H1 (cell line): ENCODE measurements around the gene KIF21A. TPM values are rescaled to one million over a fixed set of nuclear protein-coding genes. Genes with fewer than 3 reads are reported as not detected.

ENCODE experiments used
- CTCF ChIA-PET: fragments of 300-600 bp; sonication (Branson Sonifier 250); formaldehyde crosslinking; loops from one replicate; lab custom pipeline; 2021; ENCODE audit not compliant: partially characterized antibody; lab: Charles Lee
- POLR2A ChIA-PET: fragments of 300-600 bp; sonication (Branson Sonifier 250); formaldehyde crosslinking; loops from one replicate; lab custom pipeline; 2021; ENCODE audit warnings: inconsistent platforms; ENCODE audit not compliant: partially characterized antibody; lab: Charles Lee
- DNase-seq, 2 experiments: peaks; one replicate each; pipeline versions ENCODE4 v3.0.0 to v3.0.0-alpha.2; 2010 to 2022; ENCODE audit warnings: low spot score in 2 of 2, low read depth in 1 of 2, mixed read lengths in 1 of 2
- FAIRE-seq: peaks from 2 replicates; lab custom pipeline; 2011; peaks lifted over from hg19 to GRCh38; lab: Jason Lieb, UNC
- H2AFZ ChIP-seq: 2 replicates; pipeline ENCODE4 v1.8.1; 2012; ENCODE audit warnings: low read length, inconsistent platforms
- H2AK5ac ChIP-seq: 2 replicates; pipeline ENCODE4 v1.6.1; 2013; ENCODE audit warnings: low read depth, low read length
- H2BK120ac ChIP-seq: replicated peaks from 2 replicates; pipeline ENCODE3; 2013; ENCODE audit warnings: low read depth, low read length, inconsistent platforms
- H2BK12ac ChIP-seq: 2 replicates; pipeline ENCODE4 v1.6.1; 2013; ENCODE audit warnings: low read depth, low read length
- H2BK15ac ChIP-seq: 2 replicates; pipeline ENCODE4 v1.6.1; 2013; ENCODE audit warnings: low read length
- H2BK20ac ChIP-seq: 2 replicates; pipeline ENCODE4 v1.6.1; 2013; ENCODE audit warnings: low read length
- H2BK5ac ChIP-seq: 2 replicates; pipeline ENCODE4 v1.6.1; 2013; ENCODE audit warnings: low read depth, low read length
- H3K14ac ChIP-seq: 2 replicates; pipeline ENCODE4 v1.6.1; 2013; ENCODE audit warnings: inconsistent platforms; ENCODE audit not compliant: insufficient read length
- H3K18ac ChIP-seq: 2 replicates; pipeline ENCODE4 v1.6.1; 2013; ENCODE audit warnings: low read length; ENCODE audit errors: extremely low read depth
- H3K23ac ChIP-seq: 2 replicates; pipeline ENCODE4 v1.6.1; 2013; ENCODE audit warnings: inconsistent platforms; ENCODE audit not compliant: insufficient read length
- H3K23me2 ChIP-seq: 2 replicates; pipeline ENCODE4 v1.6.1; 2013; ENCODE audit warnings: low read depth, low read length
- H3K27ac ChIP-seq: 2 replicates; pipeline ENCODE4 v1.6.1; 2011; ENCODE audit warnings: low read depth, low read length, inconsistent platforms
- H3K27me3 ChIP-seq, 4 experiments: replicated peaks in 1 of 4; 1 replicate in 1 of 4; 2 replicates in 3 of 4; pipeline versions ENCODE4 v1.6.1 to v1.8.1; 2011 to 2013; ENCODE audit warnings: low read length in 3 of 4, mild to moderate bottlenecking in 3 of 4, inconsistent platforms in 2 of 4, mixed read lengths in 2 of 4, moderate library complexity in 1 of 4; ENCODE audit not compliant: control insufficient read depth in 3 of 4, insufficient read depth in 3 of 4; ENCODE audit errors: extremely low read depth in 1 of 4
- H3K36me3 ChIP-seq, 4 experiments: 2 replicates each; pipeline versions ENCODE4 v1.6.1 to v1.8.1; 2011 to 2013; ENCODE audit warnings: mild to moderate bottlenecking in 4 of 4, low read length in 3 of 4, moderate library complexity in 2 of 4, control low read depth in 1 of 4, inconsistent platforms in 1 of 4; ENCODE audit not compliant: insufficient read depth in 4 of 4, control insufficient read depth in 2 of 4
- H3K4ac ChIP-seq: replicated peaks from 2 replicates; pipeline ENCODE3; 2013; ENCODE audit warnings: low read length, low read depth, mixed read lengths, inconsistent platforms; ENCODE audit not compliant: insufficient read length
- H3K4me1 ChIP-seq, 4 experiments: replicated peaks in 1 of 4; 1 replicate in 1 of 4; 2 replicates in 3 of 4; pipeline versions ENCODE4 v1.6.1 to v1.8.1; 2011 to 2013; ENCODE audit warnings: low read length in 3 of 4, inconsistent platforms in 2 of 4, mixed read lengths in 1 of 4; ENCODE audit not compliant: insufficient read depth in 4 of 4, control insufficient read depth in 3 of 4
- H3K4me2 ChIP-seq, 2 experiments: 2 replicates each; pipeline versions ENCODE4 v1.6.1 to v1.8.1; 2011 to 2013; ENCODE audit warnings: low read depth in 2 of 2, low read length in 2 of 2, control low read depth in 1 of 2, inconsistent platforms in 1 of 2, mild to moderate bottlenecking in 1 of 2; ENCODE audit not compliant: insufficient read depth in 1 of 2
- H3K4me3 ChIP-seq, 4 experiments: fragments of 200-600, 300-600 bp in 1 of 4; sonication (generic), shearing (Covaris generic), sonication (Bioruptor Twin) in 1 of 4; 2 replicates each; pipeline versions ENCODE4 v1.5.1 to v1.8.1; 2011 to 2016; ENCODE audit warnings: low read length in 4 of 4, low read depth in 3 of 4, control low read depth in 2 of 4, inconsistent platforms in 2 of 4, mild to moderate bottlenecking in 2 of 4, mixed read lengths in 1 of 4, moderate library complexity in 1 of 4; ENCODE audit not compliant: insufficient read depth in 2 of 4; ENCODE audit errors: extremely low read depth in 1 of 4
- H3K56ac ChIP-seq: replicated peaks from 2 replicates; pipeline ENCODE3; 2013; ENCODE audit warnings: low read depth, mild to moderate bottlenecking, mixed read lengths, low read length, inconsistent platforms; ENCODE audit not compliant: insufficient read length
- H3K79me1 ChIP-seq: 2 replicates; pipeline ENCODE4 v1.6.1; 2013; ENCODE audit warnings: low read depth, low read length, control low read depth
- H3K79me2 ChIP-seq, 2 experiments: 2 replicates each; pipeline versions ENCODE4 v1.6.1 to v1.8.1; 2012 to 2013; ENCODE audit warnings: low read length in 2 of 2, mild to moderate bottlenecking in 2 of 2, inconsistent platforms in 1 of 2; ENCODE audit not compliant: insufficient read depth in 2 of 2, control insufficient read depth in 1 of 2
- H3K9ac ChIP-seq, 4 experiments: replicated peaks in 1 of 4; 1 replicate in 1 of 4; 2 replicates in 3 of 4; pipeline versions ENCODE4 v1.6.1 to v1.8.1; 2011 to 2013; ENCODE audit warnings: low read depth in 3 of 4, low read length in 3 of 4, control low read depth in 2 of 4, mild to moderate bottlenecking in 2 of 4, moderate library complexity in 2 of 4, inconsistent platforms in 1 of 4; ENCODE audit errors: extremely low read depth in 1 of 4
- H3K9me3 ChIP-seq, 2 experiments: 2 replicates each; pipeline versions ENCODE4 v1.6.1 to v1.8.1; 2012 to 2013; ENCODE audit warnings: mild to moderate bottlenecking in 2 of 2, moderate library complexity in 2 of 2, control low read depth in 1 of 2, inconsistent platforms in 1 of 2, low read depth in 1 of 2, low read length in 1 of 2, mixed read lengths in 1 of 2; ENCODE audit not compliant: insufficient read depth in 2 of 2
- H4K20me1 ChIP-seq, 2 experiments: replicated peaks in 1 of 2; 2 replicates each; pipeline versions ENCODE3 to v1.8.1; 2011 to 2013; ENCODE audit warnings: inconsistent platforms in 2 of 2, low read length in 2 of 2, mild to moderate bottlenecking in 1 of 2; ENCODE audit not compliant: insufficient read depth in 2 of 2, control insufficient read depth in 1 of 2
- H4K5ac ChIP-seq: 2 replicates; pipeline ENCODE4 v1.6.1; 2013; ENCODE audit warnings: low read length, low read depth, mixed read lengths, inconsistent platforms; ENCODE audit not compliant: insufficient read length
- H4K8ac ChIP-seq: 2 replicates; pipeline ENCODE4 v1.8.0; 2013; ENCODE audit warnings: mild to moderate bottlenecking, moderate library complexity, low read length, inconsistent platforms; ENCODE audit not compliant: insufficient read depth; ENCODE audit errors: extremely low read depth
- H4K91ac ChIP-seq: replicated peaks from 2 replicates; pipeline ENCODE3; 2013; ENCODE audit warnings: low read length, mixed read lengths, inconsistent platforms; ENCODE audit not compliant: insufficient read length
- ASH2L ChIP-seq: fragments of 200-600, 300-600 bp; sonication (generic); IDR thresholded peaks from one replicate; pipeline ENCODE4 v1.7.1; 2017; ENCODE audit warnings: low read length
- BRCA1 ChIP-seq: IDR thresholded peaks from 2 replicates; pipeline ENCODE4 v1.6.1; 2012; ENCODE audit warnings: low read depth, low read length, improper control_type of control experiment
- CBX8 ChIP-seq: fragments of 300-800, 300-1000 bp; sonication (generic); IDR thresholded peaks from 2 replicates; pipeline ENCODE4 v1.7.1; 2016; ENCODE audit warnings: low read depth, low read length, borderline replicate concordance
- CHD2 ChIP-seq: IDR thresholded peaks from 2 replicates; pipeline ENCODE4 v1.6.1; 2012; ENCODE audit warnings: low read length, improper control_type of control experiment
- E2F6 ChIP-seq: IDR thresholded peaks from 2 replicates; pipeline ENCODE4 v1.6.1; 2012; ENCODE audit warnings: inconsistent platforms
- HDAC6 ChIP-seq: IDR thresholded peaks from one replicate; pipeline ENCODE4 v1.7.1; 2012; ENCODE audit warnings: low read depth, mild to moderate bottlenecking, inconsistent platforms, low read length, moderate library complexity
- KDM1A ChIP-seq: fragments of 200-600, 300-600 bp; sonication (generic); IDR thresholded peaks from 2 replicates; pipeline ENCODE4 v1.7.1; 2016; ENCODE audit warnings: mild to moderate bottlenecking, low read length, borderline replicate concordance
- POLR2A ChIP-seq, 2 experiments: IDR thresholded peaks; 1 replicate in 1 of 2; 2 replicates in 1 of 2; pipeline ENCODE4 v1.6.1; 2011; ENCODE audit warnings: low read depth in 2 of 2, low read length in 2 of 2, mild to moderate bottlenecking in 2 of 2; ENCODE audit errors: control extremely low read depth in 1 of 2
- POU5F1 ChIP-seq: IDR thresholded peaks from 2 replicates; pipeline ENCODE4 v1.6.1; 2011; ENCODE audit warnings: low read depth, mild to moderate bottlenecking, low read length, moderate library complexity
- RAD21 ChIP-seq, 2 experiments: IDR thresholded peaks in 1 of 2; conservative IDR thresholded peaks in 1 of 2; 2 replicates each; pipeline ENCODE4 v1.6.1; 2011; ENCODE audit warnings: low read depth in 2 of 2, low read length in 2 of 2, improper control_type of control experiment in 1 of 2, inconsistent platforms in 1 of 2, mild to moderate bottlenecking in 1 of 2, moderate library complexity in 1 of 2
- RBBP5 ChIP-seq: IDR thresholded peaks from 2 replicates; pipeline ENCODE4 v1.7.1; 2012; ENCODE audit warnings: low read depth, mild to moderate bottlenecking, inconsistent platforms, low read length, moderate library complexity, borderline replicate concordance
- SIN3A ChIP-seq, 2 experiments: IDR thresholded peaks in 1 of 2; conservative IDR thresholded peaks in 1 of 2; 2 replicates each; pipeline ENCODE4 v1.6.1; 2011 to 2012; ENCODE audit warnings: low read length in 2 of 2, improper control_type of control experiment in 1 of 2, low read depth in 1 of 2, mild to moderate bottlenecking in 1 of 2
- SP2 ChIP-seq: IDR thresholded peaks from 2 replicates; pipeline ENCODE4 v1.6.1; 2012; ENCODE audit warnings: mild to moderate bottlenecking, low read length, inconsistent platforms
- TAF1 ChIP-seq: IDR thresholded peaks from 2 replicates; pipeline ENCODE4 v1.6.1; 2011; ENCODE audit warnings: mild to moderate bottlenecking, low read depth, low read length
- TCF12 ChIP-seq: IDR thresholded peaks from 2 replicates; pipeline ENCODE4 v1.6.1; 2011; ENCODE audit warnings: low read depth, mild to moderate bottlenecking, low read length
- WGBS, 2 experiments: shearing (Covaris generic) in 1 of 2; methylation state at CpG; one replicate each; pipeline versions ENCODE4 v1.1.6 to v1.1.7; 2013 to 2015; ENCODE audit warnings: low lambda C conversion rate in 2 of 2, mixed read lengths in 2 of 2, inconsistent platforms in 1 of 2, low coverage in 1 of 2, missing lambda C conversion rate in 1 of 2; ENCODE audit not compliant: insufficient replicate concordance in 2 of 2, insufficient coverage in 1 of 2, insufficient read length in 1 of 2; ENCODE audit errors: extremely low coverage in 1 of 2, missing lambda C conversion rate in 1 of 2; 5-methylcytosine and 5-hydroxymethylcytosine counted together
- polyA plus RNA-seq, 7 experiments: library from polyadenylated mRNA; depleted of rRNA in 3 of 7; stranded (reverse) in 5 of 7; unstranded in 2 of 7; fragments of >200 nt in 5 of 7; fragments of 200-250 nt in 2 of 7; gene quantifications; 1 replicate in 5 of 7; 2 replicates in 1 of 7; 4 replicates in 1 of 7; pipeline versions ENCODE4 v1.2.1 to v1.2.3, GENCODE V29; 2011 to 2013; ENCODE audit warnings: missing spikeins in 2 of 7, mixed read lengths in 2 of 7
- total RNA-seq: library from RNA; stranded (reverse); fragmentation: NEBNext Ultra II Directional; extraction: Animal tissue kit (Norgen Biotek cat#: 25700); gene quantifications from 2 replicates; pipeline ENCODE4 v1.2.1, GENCODE V29; 2021

The KIF21A gene
- total and polyA plus RNA-seq, 2 of the 8 experiments (the other 6 are each of a cell fraction or from before 2014, with no cell fraction given), result 10.0 to 26.0 TPM

DNA sequence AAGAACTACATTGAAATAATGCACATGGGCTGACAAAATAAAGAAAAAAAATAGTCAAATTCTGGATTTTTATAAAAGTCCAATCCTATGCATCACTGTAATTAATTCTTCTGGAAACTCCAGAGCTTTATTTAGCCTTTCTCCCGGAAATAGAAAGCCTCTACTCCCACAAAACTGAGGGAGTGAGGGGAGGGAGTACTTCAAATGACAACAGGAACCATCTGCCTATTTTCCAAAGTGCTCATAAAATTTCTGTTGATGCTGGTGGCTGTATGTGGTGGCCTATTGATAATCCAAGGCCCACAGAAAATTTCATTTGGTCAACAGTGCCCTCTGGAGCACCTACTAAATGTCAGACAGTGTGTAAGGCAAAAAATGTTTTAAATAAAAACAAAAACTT is 64.6 kb downstream of the KIF21A start:
- H3K4ac ChIP-seq, result no peak overlapping the region
- H2BK120ac ChIP-seq, result no peak overlapping the region
- no peaks in the 10 kb centered on the region for H3K23me2 ChIP-seq
- H2BK20ac ChIP-seq, result no peak overlapping the region
- no peaks in the 10 kb centered on the region for H4K20me1 ChIP-seq
- no peak overlapping the region for H3K18ac ChIP-seq
- H2BK15ac ChIP-seq, result no peak overlapping the region
- DNase-seq, result no peak
- no peak overlapping the region for H2AK5ac ChIP-seq
- no peak overlapping the region for H2BK12ac ChIP-seq
- no peaks in the 10 kb centered on the region for H3K36me3 ChIP-seq
- no peak for FAIRE-seq
- H4K8ac ChIP-seq, result no peak overlapping the region
- 88% methylated on average over 1 of the region's 1 CpG; no CpG with 5 or more reads in 1 of the 2 experiments for WGBS, 2 experiments
- no peak overlapping the region for H3K56ac ChIP-seq
- no peaks in the 10 kb centered on the region for H3K27me3 ChIP-seq
- no peak overlapping the region for H3K4me2 ChIP-seq
- POLR2A ChIA-PET, result no interaction called here
- H3K14ac ChIP-seq, result no peak overlapping the region
- H3K79me1 ChIP-seq, result no peaks in the 10 kb centered on the region
- no peak overlapping the region for H3K9ac ChIP-seq
- H4K91ac ChIP-seq, result no peak overlapping the region
- no peak overlapping the region for H4K5ac ChIP-seq
- H3K4me3 ChIP-seq, result no peak overlapping the region
- no peak overlapping the region for H2BK5ac ChIP-seq
- no peaks in the 10 kb centered on the region; a peak in 1 of 4 replicates for H3K79me2 ChIP-seq
- CTCF ChIA-PET, result interaction anchor here (3.3 kb wide), 1 partner anchor 9 kb away, joined by 18 read pairs; no protein-coding TSS in a partner anchor
- H2AFZ ChIP-seq, result no peak overlapping the region
- H3K9me3 ChIP-seq, result no peaks in the 10 kb centered on the region
- H3K4me1 ChIP-seq, result peaks cover 0 to 2% (median 0%) of the 10 kb centered on the region in 4 experiments; a peak in 1 of 7 replicates
- no peak overlapping the region for H3K27ac ChIP-seq
- H3K23ac ChIP-seq, result no peak overlapping the region
- TF ChIP-seq ASH2L, result no peak
- no peak for TF ChIP-seq RBBP5
- no peak for TF ChIP-seq HDAC6
- TF ChIP-seq POLR2A (IDR thresholded peaks at IDR 0.05; ENCODE audit: control extremely low read depth in 1 of 2, low read depth in 2 of 2, low read length in 2 of 2), result no peak
- no peak for TF ChIP-seq TCF12
- no peak for TF ChIP-seq RAD21 (IDR thresholded peaks at IDR 0.05 in 1 of 2, conservative IDR thresholded peaks at IDR 0.05 in 1 of 2; ENCODE audit: low read depth in 2 of 2, low read length in 2 of 2)
- no peak for TF ChIP-seq CBX8
- TF ChIP-seq TAF1, result no peak
- no peak for TF ChIP-seq E2F6
- TF ChIP-seq CHD2, result no peak
- no peak for TF ChIP-seq POU5F1
- TF ChIP-seq KDM1A, result no peak
- TF ChIP-seq SIN3A (conservative IDR thresholded peaks at IDR 0.05 in 1 of 2, IDR thresholded peaks at IDR 0.05 in 1 of 2; ENCODE audit: low read depth in 1 of 2, low read length in 2 of 2), result no peak
- TF ChIP-seq SP2, result no peak
- no peak for TF ChIP-seq BRCA1
